HCT116 (cell line): Measurements from ENCODE around the gene LRRC9. TPM values are rescaled to one million over a fixed set of nuclear protein-coding genes. Genes with fewer than 3 reads are reported as not detected.

Experiments used
- ATAC-seq: fragments of 200-7000 bp; cut with Tn5 transposase; 2 replicates; pipeline ENCODE4 v1.9.1; 2020; ENCODE audit warnings: mild to moderate bottlenecking, moderate library complexity
- BruUV-seq: library from RNA; stranded (reverse); fragments of 400-500 nt; replicated peaks from 2 replicates; lab custom pipeline; 2021; lab: Mats Ljungman, UMichigan
- CTCF ChIA-PET: fragments of 300-600 bp; sonication (Branson Sonifier 250); formaldehyde crosslinking; loops from one replicate; lab custom pipeline; 2021; ENCODE audit warnings: antibody characterized with exemption; lab: Charles Lee
- POLR2A ChIA-PET: fragments of 300-600, 350-600 bp; sonication (Branson Sonifier 250); formaldehyde crosslinking; loops from one replicate; lab custom pipeline; 2021; ENCODE audit warnings: antibody characterized with exemption; lab: Charles Lee
- RAD21 ChIA-PET, 2 experiments: fragments of 300-600 bp; sonication (Branson Sonifier 250); formaldehyde crosslinking; loops; one replicate each; lab custom pipeline; 2023; ENCODE audit warnings: low total read pairs in 2 of 2; ENCODE audit not compliant: uncharacterized antibody in 2 of 2, unreplicated experiment in 2 of 2, low non-redundant PET in 1 of 2; lab: Charles Lee
- DNase-seq: peaks from one replicate; pipeline ENCODE4 v3.0.0-alpha.2; 2010; ENCODE audit warnings: low read depth, low spot score
- H2AFZ ChIP-seq: fragments of 200-600 bp; shearing (Covaris generic), sonication (generic); 2 replicates; pipeline ENCODE4 v1.6.1; 2017; ENCODE audit warnings: low read depth, mixed run types, mixed read lengths, antibody characterized with exemption, low read length; ENCODE audit not compliant: poor library complexity, severe bottlenecking
- H3K27ac ChIP-seq: 2 replicates; pipeline ENCODE4 v1.5.1; 2012; ENCODE audit warnings: low read depth, low read length
- H3K27me3 ChIP-seq: fragments of 200-600 bp; sonication (generic); 2 replicates; pipeline ENCODE4 v1.6.1; 2016; ENCODE audit warnings: mixed run types, low read length, mixed read lengths; ENCODE audit not compliant: insufficient read depth
- H3K36me3 ChIP-seq, 2 experiments: fragments of 200-500 bp in 1 of 2; fragments of 200-600 bp in 1 of 2; sonication (Bioruptor generic) in 1 of 2; sonication (generic) in 1 of 2; 2 replicates each; pipeline versions ENCODE4 v1.5.1 to v1.6.1; 2014 to 2016; ENCODE audit warnings: low read length in 2 of 2, inconsistent platforms in 1 of 2, mixed read lengths in 1 of 2, mixed run types in 1 of 2; ENCODE audit not compliant: insufficient read depth in 2 of 2, control insufficient read depth in 1 of 2
- H3K4me1 ChIP-seq, 2 experiments: fragments of 200-600 bp in 1 of 2; sonication (generic) in 1 of 2; 2 replicates each; pipeline versions ENCODE4 v1.5.1 to v1.6.1; 2012 to 2017; ENCODE audit warnings: low read length in 2 of 2, inconsistent platforms in 1 of 2, mild to moderate bottlenecking in 1 of 2, mixed read lengths in 1 of 2, mixed run types in 1 of 2, moderate library complexity in 1 of 2; ENCODE audit not compliant: insufficient read depth in 2 of 2, control insufficient read depth in 1 of 2
- H3K4me2 ChIP-seq: fragments of 200-600 bp; sonication (generic); 2 replicates; pipeline ENCODE4 v1.6.1; 2017; ENCODE audit warnings: mixed run types, low read length, mixed read lengths
- H3K4me3 ChIP-seq, 2 experiments: fragments of 200-600 bp in 1 of 2; sonication (generic) in 1 of 2; replicated peaks in 1 of 2; 2 replicates each; pipeline ENCODE4 v1.5.1; 2011 to 2016; ENCODE audit warnings: low read length in 2 of 2, control low read depth in 1 of 2, low read depth in 1 of 2, mild to moderate bottlenecking in 1 of 2, mixed read lengths in 1 of 2, mixed run types in 1 of 2
- H3K79me2 ChIP-seq: fragments of 200-600 bp; sonication (generic); 2 replicates; pipeline ENCODE4 v1.6.1; 2017; ENCODE audit warnings: mild to moderate bottlenecking, mixed run types, low read length, moderate library complexity, mixed read lengths; ENCODE audit not compliant: insufficient read depth
- H3K9ac ChIP-seq: fragments of 200-600 bp; sonication (generic); 2 replicates; pipeline ENCODE4 v1.6.1; 2016; ENCODE audit warnings: low read length, mixed read lengths
- H3K9me2 ChIP-seq: fragments of 200-600 bp; sonication (generic), shearing (Covaris generic); 2 replicates; pipeline ENCODE4 v1.6.1; 2017; ENCODE audit warnings: mixed run types, mild to moderate bottlenecking, moderate library complexity; ENCODE audit not compliant: insufficient read depth
- H3K9me3 ChIP-seq, 2 experiments: fragments of 200-500 bp in 1 of 2; fragments of 200-600 bp in 1 of 2; sonication (Bioruptor generic) in 1 of 2; sonication (generic) in 1 of 2; 2 replicates each; pipeline ENCODE4 v1.6.1; 2014 to 2017; ENCODE audit warnings: low read length in 2 of 2, mixed read lengths in 2 of 2, inconsistent platforms in 1 of 2, low read depth in 1 of 2, mild to moderate bottlenecking in 1 of 2, mixed run types in 1 of 2, moderate library complexity in 1 of 2; ENCODE audit not compliant: control insufficient read depth in 1 of 2, insufficient read depth in 1 of 2
- H4K20me1 ChIP-seq: fragments of 200-600 bp; sonication (generic), shearing (Covaris generic); 2 replicates; pipeline ENCODE4 v1.6.1; 2017; ENCODE audit warnings: mixed run types, mild to moderate bottlenecking, moderate library complexity; ENCODE audit not compliant: insufficient read depth
- CBX3 ChIP-seq: IDR thresholded peaks from 2 replicates; pipeline ENCODE4 v1.6.1; 2012; ENCODE audit warnings: low read depth
- CEBPB ChIP-seq: IDR thresholded peaks from 2 replicates; pipeline ENCODE4 v1.6.1; 2012; ENCODE audit warnings: low read depth
- EGR1 ChIP-seq: IDR thresholded peaks from 2 replicates; pipeline ENCODE4 v1.6.1; 2012; ENCODE audit warnings: low read depth
- ELF1 ChIP-seq: IDR thresholded peaks from 2 replicates; pipeline ENCODE4 v1.6.1; 2012; ENCODE audit warnings: low read depth, borderline replicate concordance
- FOSL1 ChIP-seq: IDR thresholded peaks from 2 replicates; pipeline ENCODE4 v1.6.1; 2012; ENCODE audit warnings: low read depth
- JUND ChIP-seq: IDR thresholded peaks from 2 replicates; pipeline ENCODE4 v1.6.1; 2012
- POLR2A ChIP-seq: IDR thresholded peaks from 2 replicates; pipeline ENCODE4 v1.7.0; 2011; ENCODE audit warnings: borderline replicate concordance; ENCODE audit not compliant: insufficient read depth, insufficient read length; ENCODE audit errors: extremely low read depth
- POLR2AphosphoS5 ChIP-seq: IDR thresholded peaks from 2 replicates; pipeline ENCODE4 v1.6.1; 2011; ENCODE audit warnings: mild to moderate bottlenecking, low read depth, low read length, moderate library complexity
- RAD21 ChIP-seq: IDR thresholded peaks from 2 replicates; pipeline ENCODE4 v1.6.1; 2012; ENCODE audit warnings: low read depth, mild to moderate bottlenecking
- SIN3A ChIP-seq: IDR thresholded peaks from 2 replicates; pipeline ENCODE4 v1.6.1; 2012; ENCODE audit warnings: low read depth
- SP1 ChIP-seq: IDR thresholded peaks from 2 replicates; pipeline ENCODE4 v1.6.1; 2012; ENCODE audit warnings: low read depth
- SRF ChIP-seq: IDR thresholded peaks from 2 replicates; pipeline ENCODE4 v1.6.1; 2012; ENCODE audit warnings: low read depth
- TCF7L2 ChIP-seq: IDR thresholded peaks from 2 replicates; pipeline ENCODE4 v1.7.0; 2011; ENCODE audit warnings: borderline replicate concordance, inconsistent platforms; ENCODE audit not compliant: insufficient read depth, insufficient read length; ENCODE audit errors: extremely low read depth
- YY1 ChIP-seq: IDR thresholded peaks from 2 replicates; pipeline ENCODE4 v1.6.1; 2011; ENCODE audit warnings: low read length, low read depth, moderate library complexity, mild to moderate bottlenecking; ENCODE audit not compliant: insufficient replicate concordance; ENCODE audit errors: extremely low read depth
- ZNF274 ChIP-seq: fragments of 200-500 bp; sonication (Bioruptor generic); IDR thresholded peaks from 2 replicates; pipeline ENCODE4 v1.6.1; 2014; ENCODE audit warnings: mild to moderate bottlenecking, low read depth, low read length, inconsistent platforms
- intact Hi-C: fragments of 100-400 bp; cut with micrococcal nuclease; formaldehyde crosslinking; loops from 2 replicates; pipeline ENCODE4 v1.10.0; 2022
- total RNA-seq: library from RNA; stranded (reverse); gene quantifications from one replicate; pipeline ENCODE4 v1.2.1, GENCODE V29; 2021; ENCODE audit not compliant: unreplicated experiment
- TF ChIP-seq, protein P1 (sequence below): IDR thresholded peaks from 2 replicates; pipeline ENCODE4 v1.6.1; 2011; ENCODE audit warnings: mild to moderate bottlenecking, low read length, moderate library complexity; ENCODE audit not compliant: insufficient replicate concordance; ENCODE audit errors: extremely low read depth
- TF ChIP-seq, protein P2 (sequence below): IDR thresholded peaks from 2 replicates; pipeline ENCODE4 v1.6.1; 2012; ENCODE audit warnings: low read depth
- TF ChIP-seq, protein P3 (sequence below): IDR thresholded peaks from 2 replicates; pipeline ENCODE4 v1.6.1; 2012
- TF ChIP-seq, protein P4 (sequence below), 3 experiments: fragments of 200-600 bp in 1 of 3; sonication (generic) in 1 of 3; IDR thresholded peaks in 2 of 3; conservative IDR thresholded peaks in 1 of 3; 2 replicates each; pipeline ENCODE4 v1.5.1; 2012 to 2017; ENCODE audit warnings: low read depth in 2 of 3, low read length in 2 of 3, antibody characterized with exemption in 1 of 3, borderline replicate concordance in 1 of 3, control low read depth in 1 of 3, mild to moderate bottlenecking in 1 of 3, mixed read lengths in 1 of 3, mixed run types in 1 of 3, moderate library complexity in 1 of 3; ENCODE audit not compliant: insufficient read depth in 1 of 3
- TF ChIP-seq, protein P5 (sequence below): IDR thresholded peaks from 2 replicates; pipeline ENCODE4 v1.6.1; 2012

LRRC9 gene
- total RNA-seq, 1 experiment from 2014 or later = not detected

DNA sequence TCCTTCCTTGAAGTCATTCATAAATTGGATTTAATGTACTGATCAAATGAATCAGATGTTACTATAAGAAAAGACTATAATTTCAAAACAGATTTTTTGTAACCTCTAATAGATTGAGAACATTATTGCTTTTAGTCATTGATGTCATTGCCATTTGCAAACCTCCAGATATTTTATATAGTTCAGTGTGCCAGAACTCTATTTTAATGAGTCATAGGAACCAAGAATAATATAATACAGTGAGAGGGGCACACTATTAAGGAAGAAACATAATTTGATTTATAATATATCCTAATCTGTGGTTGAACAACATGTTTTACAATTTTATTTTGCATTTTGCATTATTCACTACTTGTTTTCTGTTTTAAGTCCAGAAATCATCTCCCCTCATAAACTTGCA is 78.0 kb downstream of the LRRC9 start:
- CTCF ChIA-PET = no interaction called here
- H3K9me3 ChIP-seq = no peaks in the 10 kb centered on the region
- POLR2A ChIA-PET = no interaction called here
- no peaks in the 10 kb centered on the region for H3K4me1 ChIP-seq
- no peaks in the 10 kb centered on the region for H3K79me2 ChIP-seq
- no peak overlapping the region for H3K4me3 ChIP-seq
- no TSS peak for BruUV-seq
- no peak overlapping the region for H3K27ac ChIP-seq
- TF ChIP-seq, protein P1, sequence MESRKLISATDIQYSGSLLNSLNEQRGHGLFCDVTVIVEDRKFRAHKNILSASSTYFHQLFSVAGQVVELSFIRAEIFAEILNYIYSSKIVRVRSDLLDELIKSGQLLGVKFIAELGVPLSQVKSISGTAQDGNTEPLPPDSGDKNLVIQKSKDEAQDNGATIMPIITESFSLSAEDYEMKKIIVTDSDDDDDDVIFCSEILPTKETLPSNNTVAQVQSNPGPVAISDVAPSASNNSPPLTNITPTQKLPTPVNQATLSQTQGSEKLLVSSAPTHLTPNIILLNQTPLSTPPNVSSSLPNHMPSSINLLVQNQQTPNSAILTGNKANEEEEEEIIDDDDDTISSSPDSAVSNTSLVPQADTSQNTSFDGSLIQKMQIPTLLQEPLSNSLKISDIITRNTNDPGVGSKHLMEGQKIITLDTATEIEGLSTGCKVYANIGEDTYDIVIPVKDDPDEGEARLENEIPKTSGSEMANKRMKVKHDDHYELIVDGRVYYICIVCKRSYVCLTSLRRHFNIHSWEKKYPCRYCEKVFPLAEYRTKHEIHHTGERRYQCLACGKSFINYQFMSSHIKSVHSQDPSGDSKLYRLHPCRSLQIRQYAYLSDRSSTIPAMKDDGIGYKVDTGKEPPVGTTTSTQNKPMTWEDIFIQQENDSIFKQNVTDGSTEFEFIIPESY = no peak
- TF ChIP-seq POLR2AphosphoS5 (no peak), CBX3 (no peak), SP1 (no peak), POLR2A (no peak), ELF1 (no peak), ZNF274 (no peak), YY1 (no peak), JUND (no peak), FOSL1 (no peak), SIN3A (no peak), SRF (no peak), EGR1 (no peak), TCF7L2 (no peak), CEBPB (no peak), RAD21 (no peak)
- TF ChIP-seq, protein P2, sequence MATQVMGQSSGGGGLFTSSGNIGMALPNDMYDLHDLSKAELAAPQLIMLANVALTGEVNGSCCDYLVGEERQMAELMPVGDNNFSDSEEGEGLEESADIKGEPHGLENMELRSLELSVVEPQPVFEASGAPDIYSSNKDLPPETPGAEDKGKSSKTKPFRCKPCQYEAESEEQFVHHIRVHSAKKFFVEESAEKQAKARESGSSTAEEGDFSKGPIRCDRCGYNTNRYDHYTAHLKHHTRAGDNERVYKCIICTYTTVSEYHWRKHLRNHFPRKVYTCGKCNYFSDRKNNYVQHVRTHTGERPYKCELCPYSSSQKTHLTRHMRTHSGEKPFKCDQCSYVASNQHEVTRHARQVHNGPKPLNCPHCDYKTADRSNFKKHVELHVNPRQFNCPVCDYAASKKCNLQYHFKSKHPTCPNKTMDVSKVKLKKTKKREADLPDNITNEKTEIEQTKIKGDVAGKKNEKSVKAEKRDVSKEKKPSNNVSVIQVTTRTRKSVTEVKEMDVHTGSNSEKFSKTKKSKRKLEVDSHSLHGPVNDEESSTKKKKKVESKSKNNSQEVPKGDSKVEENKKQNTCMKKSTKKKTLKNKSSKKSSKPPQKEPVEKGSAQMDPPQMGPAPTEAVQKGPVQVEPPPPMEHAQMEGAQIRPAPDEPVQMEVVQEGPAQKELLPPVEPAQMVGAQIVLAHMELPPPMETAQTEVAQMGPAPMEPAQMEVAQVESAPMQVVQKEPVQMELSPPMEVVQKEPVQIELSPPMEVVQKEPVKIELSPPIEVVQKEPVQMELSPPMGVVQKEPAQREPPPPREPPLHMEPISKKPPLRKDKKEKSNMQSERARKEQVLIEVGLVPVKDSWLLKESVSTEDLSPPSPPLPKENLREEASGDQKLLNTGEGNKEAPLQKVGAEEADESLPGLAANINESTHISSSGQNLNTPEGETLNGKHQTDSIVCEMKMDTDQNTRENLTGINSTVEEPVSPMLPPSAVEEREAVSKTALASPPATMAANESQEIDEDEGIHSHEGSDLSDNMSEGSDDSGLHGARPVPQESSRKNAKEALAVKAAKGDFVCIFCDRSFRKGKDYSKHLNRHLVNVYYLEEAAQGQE = no peak
- TF ChIP-seq, protein P3, sequence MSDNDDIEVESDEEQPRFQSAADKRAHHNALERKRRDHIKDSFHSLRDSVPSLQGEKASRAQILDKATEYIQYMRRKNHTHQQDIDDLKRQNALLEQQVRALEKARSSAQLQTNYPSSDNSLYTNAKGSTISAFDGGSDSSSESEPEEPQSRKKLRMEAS = no peak
- TF ChIP-seq, protein P4, sequence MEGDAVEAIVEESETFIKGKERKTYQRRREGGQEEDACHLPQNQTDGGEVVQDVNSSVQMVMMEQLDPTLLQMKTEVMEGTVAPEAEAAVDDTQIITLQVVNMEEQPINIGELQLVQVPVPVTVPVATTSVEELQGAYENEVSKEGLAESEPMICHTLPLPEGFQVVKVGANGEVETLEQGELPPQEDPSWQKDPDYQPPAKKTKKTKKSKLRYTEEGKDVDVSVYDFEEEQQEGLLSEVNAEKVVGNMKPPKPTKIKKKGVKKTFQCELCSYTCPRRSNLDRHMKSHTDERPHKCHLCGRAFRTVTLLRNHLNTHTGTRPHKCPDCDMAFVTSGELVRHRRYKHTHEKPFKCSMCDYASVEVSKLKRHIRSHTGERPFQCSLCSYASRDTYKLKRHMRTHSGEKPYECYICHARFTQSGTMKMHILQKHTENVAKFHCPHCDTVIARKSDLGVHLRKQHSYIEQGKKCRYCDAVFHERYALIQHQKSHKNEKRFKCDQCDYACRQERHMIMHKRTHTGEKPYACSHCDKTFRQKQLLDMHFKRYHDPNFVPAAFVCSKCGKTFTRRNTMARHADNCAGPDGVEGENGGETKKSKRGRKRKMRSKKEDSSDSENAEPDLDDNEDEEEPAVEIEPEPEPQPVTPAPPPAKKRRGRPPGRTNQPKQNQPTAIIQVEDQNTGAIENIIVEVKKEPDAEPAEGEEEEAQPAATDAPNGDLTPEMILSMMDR (IDR thresholded peaks at IDR 0.05 in 2 of 3, conservative IDR thresholded peaks at IDR 0.05 in 1 of 3; ENCODE audit: borderline replicate concordance in 1 of 3, insufficient read depth in 1 of 3, low read depth in 2 of 3, low read length in 2 of 3) = no peak
- TF ChIP-seq, protein P5, sequence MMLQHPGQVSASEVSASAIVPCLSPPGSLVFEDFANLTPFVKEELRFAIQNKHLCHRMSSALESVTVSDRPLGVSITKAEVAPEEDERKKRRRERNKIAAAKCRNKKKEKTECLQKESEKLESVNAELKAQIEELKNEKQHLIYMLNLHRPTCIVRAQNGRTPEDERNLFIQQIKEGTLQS = no peak
- TF ChIP-seq, all 23 proteins: peak for 0
- intact Hi-C loops = no loop called here
- Histone ChIP-seq H4K20me1 (no peaks in the 10 kb centered on the region), H3K27me3 (no peaks in the 10 kb centered on the region), H2AFZ (no peak overlapping the region), H3K36me3 (no peaks in the 10 kb centered on the region), H3K4me2 (no peak overlapping the region), H3K9me2 (no peaks in the 10 kb centered on the region), H3K9ac (no peak overlapping the region)
- DNase-seq = no peak
- no peak for ATAC-seq
- RAD21 ChIA-PET = no interaction called here
